Stomach (tissue), 9 donors: Measurements from ENCODE around the gene UCKL1. TPM values are rescaled to one million over a fixed set of nuclear protein-coding genes. Genes with fewer than 3 reads are reported as not detected.

Experiments used
- DNase-seq, 2 donors: peaks; one replicate each; pipeline versions ENCODE4 v3.0.0 to v3.0.0-alpha.2; 2013 to 2019
- H3K27ac ChIP-seq, 5 donors: fragments of 200-600 bp in 4 of 5; sonication (generic) in 4 of 5; one replicate each; pipeline ENCODE4 v1.5.1; 2013 to 2019; ENCODE audit warnings: mild to moderate bottlenecking in 1 of 5, moderate library complexity in 1 of 5
- H3K27me3 ChIP-seq, 3 donors: fragments of 200-600 bp; sonication (generic); one replicate each; pipeline ENCODE4 v1.5.1; 2017 to 2019; ENCODE audit warnings: mixed run types in 1 of 3
- H3K36me3 ChIP-seq, 4 donors: fragments of 200-600 bp; sonication (generic); 1 replicate in 3 of 4; 2 replicates in 1 of 4; pipeline ENCODE4 v1.5.1; 2016 to 2019
- H3K4me1 ChIP-seq, 4 donors: fragments of 200-600 bp; sonication (generic); one replicate each; pipeline ENCODE4 v1.5.1; 2016 to 2019
- H3K4me3 ChIP-seq, 4 donors: fragments of 200-600 bp; sonication (generic) in 3 of 4; one replicate each; pipeline ENCODE4 v1.5.1; 2016 to 2019; ENCODE audit warnings: mild to moderate bottlenecking in 1 of 4
- H3K9me3 ChIP-seq, 4 donors: fragments of 200-600 bp; sonication (generic); one replicate each; pipeline ENCODE4 v1.5.1; 2016 to 2019
- EP300 ChIP-seq: sonication (generic); formaldehyde crosslinking; IDR thresholded peaks from one replicate; pipeline ENCODE4 v1.6.1; 2017; ENCODE audit warnings: antibody characterized with exemption
- POLR2A ChIP-seq, 4 donors: fragments of 450-650 bp; IDR thresholded peaks; one replicate each; pipeline ENCODE4 v1.6.1; 2016; ENCODE audit warnings: antibody characterized with exemption in 4 of 4, control low read depth in 2 of 4, mild to moderate bottlenecking in 1 of 4, moderate library complexity in 1 of 4
- POLR2AphosphoS5 ChIP-seq, 3 donors: sonication (generic); formaldehyde crosslinking; IDR thresholded peaks; one replicate each; pipeline ENCODE4 v1.6.1; 2016; ENCODE audit warnings: antibody characterized with exemption in 3 of 3
- WGBS, 5 donors: extraction: QIAGEN DNeasy Blood & Tissue Kit in 3 of 5; methylation state at CpG; one replicate each; pipeline versions ENCODE4 v1.1.5 to v1.1.7; 2013 to 2018; 5-methylcytosine and 5-hydroxymethylcytosine counted together
- intact Hi-C: fragments of 100-400 bp; cut with DNase I; formaldehyde crosslinking; loops from one replicate; pipeline ENCODE4 v1.15.1; 2023; ENCODE audit warnings: low total_unique reads
- polyA plus RNA-seq, 3 donors: library from polyadenylated mRNA; stranded (reverse); fragments of 200-250 nt; gene quantifications; one replicate each; pipeline ENCODE4 v1.2.3, GENCODE V29; 2013
- total RNA-seq, 5 donors: library from RNA; depleted of rRNA; stranded (reverse); fragments of >200 nt; gene quantifications; one replicate each; pipeline versions ENCODE4 v1.1.0 to v1.2.3, GENCODE V29; 2014 to 2016
- TF ChIP-seq, protein P1 (sequence below), 7 experiments: fragments of 450-650 bp in 4 of 7; fragments of 200-600 bp in 3 of 7; sonication (generic) in 3 of 7; IDR thresholded peaks; one replicate each; pipeline ENCODE4 v1.5.1; 2016 to 2019; ENCODE audit warnings: antibody characterized with exemption in 7 of 7, control low read depth in 2 of 7, mild to moderate bottlenecking in 1 of 7
- donor health status: healthy with polysubstance abuse.
- donor health status: Bipolar disorder and iron deficiency.
- donor health status: healthy.

Gene UCKL1
- total and polyA plus RNA-seq, 8 donors: 17.7 to 107 (median 32.2) TPM

DNA sequence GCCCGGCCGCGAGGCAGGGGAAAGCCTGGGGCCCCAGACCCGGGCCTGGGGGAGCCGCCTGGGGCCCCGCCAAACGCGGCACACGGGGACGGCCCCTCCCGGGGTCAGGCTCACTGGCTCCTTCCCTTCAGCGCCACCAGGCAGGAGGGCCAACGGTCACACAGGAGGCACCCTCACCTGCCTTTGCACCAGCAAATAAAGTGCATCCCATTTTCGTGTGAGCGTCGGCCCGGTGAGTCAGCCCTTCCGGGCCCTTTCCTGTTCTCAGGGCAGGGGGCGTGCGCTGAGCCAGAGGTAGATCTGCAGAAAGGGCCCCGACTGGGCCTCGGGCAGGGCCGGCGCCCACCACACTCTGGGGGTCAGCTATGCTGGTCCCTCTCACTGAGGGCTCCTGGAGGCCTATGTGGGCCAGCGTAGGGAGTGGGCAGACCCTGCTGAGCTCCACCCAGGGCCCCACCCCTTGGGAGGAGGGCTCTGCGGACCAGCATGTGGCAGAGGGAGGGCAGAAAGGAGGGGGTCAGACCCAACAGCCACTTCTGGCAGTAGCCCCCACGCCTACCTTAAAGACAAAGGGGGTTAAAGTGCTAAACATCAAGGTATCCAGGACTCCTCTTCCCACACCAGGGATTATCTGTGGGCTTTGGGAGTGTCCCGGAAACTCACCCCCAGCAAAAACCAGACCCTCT is 931 bp upstream of the UCKL1 start:
- DNase-seq: peak; percentile 71 to 93
- Histone ChIP-seq H3K4me1 (peaks cover 36 to 56% (median 52%) of the 10 kb centered on the region in 4 donors), H3K27ac (peak overlapping the region; percentile 73 to 94 (median 80)), H3K36me3 (peaks cover 2 to 44% (median 40%) of the 10 kb centered on the region in 4 donors), H3K9me3 (no peaks in the 10 kb centered on the region), H3K27me3 (no peaks in the 10 kb centered on the region), H3K4me3 (peak overlapping the region; percentile 85 to 100 (median 90))
- TF ChIP-seq EP300: no peak
- TF ChIP-seq, protein P1, sequence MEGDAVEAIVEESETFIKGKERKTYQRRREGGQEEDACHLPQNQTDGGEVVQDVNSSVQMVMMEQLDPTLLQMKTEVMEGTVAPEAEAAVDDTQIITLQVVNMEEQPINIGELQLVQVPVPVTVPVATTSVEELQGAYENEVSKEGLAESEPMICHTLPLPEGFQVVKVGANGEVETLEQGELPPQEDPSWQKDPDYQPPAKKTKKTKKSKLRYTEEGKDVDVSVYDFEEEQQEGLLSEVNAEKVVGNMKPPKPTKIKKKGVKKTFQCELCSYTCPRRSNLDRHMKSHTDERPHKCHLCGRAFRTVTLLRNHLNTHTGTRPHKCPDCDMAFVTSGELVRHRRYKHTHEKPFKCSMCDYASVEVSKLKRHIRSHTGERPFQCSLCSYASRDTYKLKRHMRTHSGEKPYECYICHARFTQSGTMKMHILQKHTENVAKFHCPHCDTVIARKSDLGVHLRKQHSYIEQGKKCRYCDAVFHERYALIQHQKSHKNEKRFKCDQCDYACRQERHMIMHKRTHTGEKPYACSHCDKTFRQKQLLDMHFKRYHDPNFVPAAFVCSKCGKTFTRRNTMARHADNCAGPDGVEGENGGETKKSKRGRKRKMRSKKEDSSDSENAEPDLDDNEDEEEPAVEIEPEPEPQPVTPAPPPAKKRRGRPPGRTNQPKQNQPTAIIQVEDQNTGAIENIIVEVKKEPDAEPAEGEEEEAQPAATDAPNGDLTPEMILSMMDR (IDR thresholded peaks at IDR 0.05): no peak
- peak in 1 of 3 donors; percentile 22 for TF ChIP-seq POLR2AphosphoS5 (IDR thresholded peaks at IDR 0.05)
- no peak for TF ChIP-seq POLR2A (IDR thresholded peaks at IDR 0.05)
- intact Hi-C loops: no loop called here
- 0 to 2% (median 1%) methylated on average over 12 to 28 of the region's 28 CpGs for WGBS, 5 donors

DNA sequence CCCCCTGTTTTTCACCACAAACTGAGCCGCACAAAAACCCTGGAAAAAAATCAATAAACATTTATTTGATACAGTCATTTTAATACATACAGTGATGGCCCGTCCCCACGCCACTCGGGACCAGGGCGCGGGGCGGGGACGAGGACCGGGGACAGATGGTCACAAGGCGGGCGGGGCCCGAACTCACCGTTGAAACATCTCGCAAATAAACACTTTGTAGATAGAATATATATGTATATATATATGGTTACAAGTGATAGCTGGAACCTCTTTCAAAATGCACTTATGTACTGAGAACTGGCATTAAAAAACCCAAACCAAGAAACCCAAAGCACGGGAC is 418 bp upstream of the UCKL1 start:
- Histone ChIP-seq H3K27me3 (no peaks in the 10 kb centered on the region), H3K27ac (peak overlapping the region; percentile 73 to 94 (median 80)), H3K36me3 (peaks cover 2 to 39% (median 35%) of the 10 kb centered on the region in 4 donors), H3K4me3 (peak overlapping the region; percentile 85 to 100 (median 90)), H3K9me3 (no peaks in the 10 kb centered on the region), H3K4me1 (peaks cover 41 to 62% (median 57%) of the 10 kb centered on the region in 4 donors)
- DNase-seq: no peak
- WGBS, 5 donors: 0 to 1% (median 0%) methylated on average over 15 of the region's 15 CpGs
- TF ChIP-seq EP300 (no peak), POLR2A (IDR thresholded peaks at IDR 0.05) (no peak), POLR2AphosphoS5 (IDR thresholded peaks at IDR 0.05) (no peak)
- TF ChIP-seq, protein P1 (IDR thresholded peaks at IDR 0.05): no peak
- intact Hi-C loops: no loop called here

DNA sequence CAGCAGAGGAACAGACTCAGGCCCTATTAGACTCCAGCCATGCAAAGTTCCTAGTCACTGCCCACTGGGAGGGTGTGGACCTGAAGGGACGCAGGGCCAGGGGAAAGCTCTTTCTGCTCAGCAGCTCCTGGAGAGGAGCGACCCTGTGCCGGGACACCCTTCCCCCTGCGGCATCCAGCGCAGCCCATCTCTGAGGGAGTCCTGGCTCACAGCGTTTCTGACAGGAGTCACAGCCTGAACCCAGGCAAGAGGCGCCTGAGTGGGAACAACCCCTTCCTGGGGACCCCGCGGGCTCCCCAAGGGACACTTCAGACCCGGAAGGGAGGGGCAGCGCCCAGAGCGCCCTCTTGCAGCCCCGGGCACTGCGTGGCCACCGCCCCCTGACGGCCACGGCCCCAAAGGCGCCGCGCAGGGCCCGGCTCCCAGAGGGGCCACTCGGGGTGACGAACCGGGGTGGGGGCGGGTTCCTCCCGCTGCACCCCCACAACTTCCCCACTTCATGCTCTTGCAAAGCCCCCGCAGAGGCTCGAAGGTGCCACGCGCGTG is 862 bp downstream of the UCKL1 start:
- Histone ChIP-seq H3K36me3 (peaks cover 0 to 26% (median 22%) of the 10 kb centered on the region in 4 donors), H3K27me3 (no peaks in the 10 kb centered on the region), H3K27ac (peak overlapping the region; percentile 87 to 94 (median 91)), H3K4me1 (peaks cover 54 to 74% (median 70%) of the 10 kb centered on the region in 4 donors), H3K9me3 (no peaks in the 10 kb centered on the region), H3K4me3 (peak overlapping the region; percentile 85 to 100 (median 90))
- peak in 1 of 2 donors; percentile 73 for DNase-seq
- WGBS, 5 donors: 0 to 3% (median 1%) methylated on average over 4 to 31 of the region's 31 CpGs
- TF ChIP-seq, protein P1 (IDR thresholded peaks at IDR 0.05): peak in 3 of 7 experiments; percentile 23 to 48 (median 35)
- TF ChIP-seq EP300: no peak
- intact Hi-C loops: no loop called here

DNA sequence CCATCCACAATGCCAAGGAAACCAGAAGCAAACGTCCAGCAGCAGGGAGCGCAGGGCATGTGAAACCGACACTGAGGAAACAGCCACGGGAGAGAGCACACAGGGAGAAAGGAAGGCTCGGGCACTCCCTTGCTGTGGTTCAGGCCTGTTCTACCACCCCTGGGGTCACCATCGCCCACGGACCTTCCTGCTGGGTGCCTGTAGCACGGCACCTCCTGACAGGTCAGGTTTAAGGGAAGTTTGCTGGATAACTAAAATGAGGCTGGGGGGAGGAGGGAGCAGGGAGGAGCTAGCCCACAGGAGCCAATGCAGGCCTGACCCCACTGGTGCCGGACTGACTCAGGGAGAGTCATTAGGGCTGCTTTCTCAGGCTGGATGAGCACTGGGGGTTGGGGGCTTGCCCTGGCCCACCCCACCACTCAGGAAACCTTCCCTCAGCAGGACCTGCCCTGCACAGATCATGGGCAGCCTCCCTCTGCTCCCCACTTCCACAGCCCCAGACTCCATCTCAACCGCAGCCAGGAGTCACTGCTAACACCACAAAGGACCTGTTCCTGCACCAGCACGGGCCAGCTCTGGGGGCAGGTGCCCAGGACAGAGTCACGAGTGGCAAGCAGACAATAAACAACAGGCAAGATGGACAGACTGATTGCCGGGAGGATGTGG is 2.3 kb downstream of the UCKL1 start:
- Histone ChIP-seq H3K4me3 (peak overlapping the region in 2 of 4 donors; percentile 93 to 100), H3K9me3 (no peaks in the 10 kb centered on the region), H3K27me3 (no peaks in the 10 kb centered on the region), H3K27ac (peak overlapping the region in 1 of 5 donors; percentile 91), H3K36me3 (peaks cover 0 to 11% (median 8%) of the 10 kb centered on the region in 4 donors), H3K4me1 (peaks cover 68 to 89% (median 84%) of the 10 kb centered on the region in 4 donors)
- intact Hi-C loops: no loop called here
- 47 to 63% (median 57%) methylated on average over 11 to 13 of the region's 13 CpGs for WGBS, 5 donors
- TF ChIP-seq EP300: no peak
- TF ChIP-seq POLR2AphosphoS5 (IDR thresholded peaks at IDR 0.05): no peak
- TF ChIP-seq, protein P1 (IDR thresholded peaks at IDR 0.05): no peak
- TF ChIP-seq POLR2A (IDR thresholded peaks at IDR 0.05): no peak
- DNase-seq: no peak
